PC-3 (cell line): ENCODE results near the gene PDGFB.

ENCODE experiments used
- EZH2 ChIP-seq: fragments of 300-600 bp; sonication (generic); IDR thresholded peaks from one replicate; pipeline ENCODE4 v1.6.1; 2017; ENCODE audit warnings: antibody characterized with exemption, mild to moderate bottlenecking, low read length; ENCODE audit not compliant: unreplicated experiment
- TF ChIP-seq, protein P1 (sequence below): fragments of 300-600 bp; sonication (generic); conservative IDR thresholded peaks from 2 replicates; pipeline ENCODE4 v1.5.1; 2017; ENCODE audit warnings: antibody characterized with exemption, low read depth, mild to moderate bottlenecking, low read length

- TF ChIP-seq, protein P1, sequence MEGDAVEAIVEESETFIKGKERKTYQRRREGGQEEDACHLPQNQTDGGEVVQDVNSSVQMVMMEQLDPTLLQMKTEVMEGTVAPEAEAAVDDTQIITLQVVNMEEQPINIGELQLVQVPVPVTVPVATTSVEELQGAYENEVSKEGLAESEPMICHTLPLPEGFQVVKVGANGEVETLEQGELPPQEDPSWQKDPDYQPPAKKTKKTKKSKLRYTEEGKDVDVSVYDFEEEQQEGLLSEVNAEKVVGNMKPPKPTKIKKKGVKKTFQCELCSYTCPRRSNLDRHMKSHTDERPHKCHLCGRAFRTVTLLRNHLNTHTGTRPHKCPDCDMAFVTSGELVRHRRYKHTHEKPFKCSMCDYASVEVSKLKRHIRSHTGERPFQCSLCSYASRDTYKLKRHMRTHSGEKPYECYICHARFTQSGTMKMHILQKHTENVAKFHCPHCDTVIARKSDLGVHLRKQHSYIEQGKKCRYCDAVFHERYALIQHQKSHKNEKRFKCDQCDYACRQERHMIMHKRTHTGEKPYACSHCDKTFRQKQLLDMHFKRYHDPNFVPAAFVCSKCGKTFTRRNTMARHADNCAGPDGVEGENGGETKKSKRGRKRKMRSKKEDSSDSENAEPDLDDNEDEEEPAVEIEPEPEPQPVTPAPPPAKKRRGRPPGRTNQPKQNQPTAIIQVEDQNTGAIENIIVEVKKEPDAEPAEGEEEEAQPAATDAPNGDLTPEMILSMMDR = no peak
- no peak for TF ChIP-seq EZH2
These were observed 67.0 kb downstream of the PDGFB start for GRCh38 chr22:39177791-39178190.
